K562 (cell line): Measurements from ENCODE around the gene TEX22. TPM values are rescaled to one million over a fixed set of nuclear protein-coding genes. Genes with fewer than 3 reads are reported as not detected.
A peak's percentile ranks its signal among the peaks of the same experiment; 100 is the strongest.

ENCODE experiments used
- ATAC-seq: fragments of 200-7000 bp; cut with Tn5 transposase; 3 replicates; pipeline ENCODE4 v1.9.1; 2020; ENCODE audit warnings: moderate library complexity
- BruUV-seq: library from RNA; stranded (reverse); fragments of 400-500 nt; replicated peaks from 2 replicates; lab custom pipeline; 2021; lab: Mats Ljungman, UMichigan
- CTCF ChIA-PET: fragments of 300-600 bp; formaldehyde crosslinking; extraction: SDS; loops from one replicate; lab custom pipeline; 2021; ENCODE audit warnings: low intra/inter-chr PET ratio; lab: Yijun Ruan, JAX
- POLR2A ChIA-PET: fragments of 300-600, 350-650 bp; sonication (Branson Sonifier 250); formaldehyde crosslinking; extraction: SDS; loops from one replicate; lab custom pipeline; 2021; ENCODE audit warnings: antibody characterized with exemption, inconsistent platforms; lab: Yijun Ruan, JAX
- DNase-seq, 4 experiments: peaks; one replicate each; pipeline versions ENCODE4 v3.0.0 to v3.0.0-alpha.2; 2011 to 2018; ENCODE audit warnings: low spot score in 3 of 4, mixed read lengths in 3 of 4; ENCODE audit errors: extremely low read depth in 1 of 4
- FAIRE-seq: peaks from 2 replicates; lab custom pipeline; 2011; peaks lifted over from hg19 to GRCh38; lab: Jason Lieb, UNC
- H2AFZ ChIP-seq: 2 replicates; pipeline ENCODE4 v1.6.0; 2011; ENCODE audit warnings: low read depth, low read length, control low read depth, inconsistent platforms
- H3K27ac ChIP-seq: fragments of 200-600 bp; 3 replicates; pipeline ENCODE4 v1.8.0; 2011; ENCODE audit warnings: low read depth, mild to moderate bottlenecking, control low read depth, inconsistent platforms, low read length, moderate library complexity, mixed read lengths; ENCODE audit errors: extremely low read depth
- H3K27me3 ChIP-seq, 2 experiments: fragments of 300-600 bp in 1 of 2; 2 replicates in 1 of 2; 3 replicates in 1 of 2; pipeline versions ENCODE4 v1.6.0 to v1.8.0; 2011; ENCODE audit warnings: inconsistent platforms in 2 of 2, low read length in 2 of 2, mild to moderate bottlenecking in 1 of 2, mixed read lengths in 1 of 2, moderate library complexity in 1 of 2; ENCODE audit not compliant: control insufficient read depth in 2 of 2, insufficient read depth in 2 of 2
- H3K36me3 ChIP-seq: fragments of 300-600 bp; 3 replicates; pipeline ENCODE4 v1.8.0; 2011; ENCODE audit warnings: mild to moderate bottlenecking, low read length, inconsistent platforms; ENCODE audit not compliant: control insufficient read depth, insufficient read depth
- H3K4me1 ChIP-seq, 2 experiments: fragments of 200-600 bp in 1 of 2; replicated peaks in 1 of 2; 2 replicates in 1 of 2; 3 replicates in 1 of 2; pipeline versions ENCODE4 v1.5.1 to v1.8.0; 2011; ENCODE audit warnings: inconsistent platforms in 2 of 2, low read length in 2 of 2, mild to moderate bottlenecking in 1 of 2, mixed read lengths in 1 of 2, moderate library complexity in 1 of 2; ENCODE audit not compliant: control insufficient read depth in 2 of 2, insufficient read depth in 2 of 2
- H3K4me2 ChIP-seq: 2 replicates; pipeline ENCODE4 v1.6.1; 2011; ENCODE audit warnings: low read length, control low read depth, inconsistent platforms, mixed read lengths; ENCODE audit not compliant: insufficient read depth
- H3K4me3 ChIP-seq: fragments of 200-600 bp; sonication (generic), shearing (Covaris generic); 2 replicates; pipeline ENCODE4 v1.5.1; 2016; ENCODE audit warnings: control low read depth, inconsistent platforms
- H3K79me2 ChIP-seq: fragments of 200-600 bp; 3 replicates; pipeline ENCODE4 v1.8.0; 2011; ENCODE audit warnings: low read length, inconsistent platforms; ENCODE audit not compliant: control insufficient read depth, insufficient read depth
- H3K9ac ChIP-seq, 2 experiments: 2 replicates each; pipeline versions ENCODE4 v1.6.0 to v1.6.1; 2011; ENCODE audit warnings: low read depth in 2 of 2, low read length in 2 of 2, control low read depth in 1 of 2, inconsistent platforms in 1 of 2, mild to moderate bottlenecking in 1 of 2, mixed read lengths in 1 of 2; ENCODE audit not compliant: insufficient read depth in 1 of 2
- H3K9me1 ChIP-seq: one replicate; pipeline ENCODE4 v1.6.0; 2011; ENCODE audit warnings: inconsistent platforms, mild to moderate bottlenecking, low read length, moderate library complexity; ENCODE audit not compliant: control insufficient read depth, insufficient read depth
- H3K9me3 ChIP-seq: replicated peaks from 2 replicates; pipeline ENCODE4 v1.5.1; 2011; ENCODE audit warnings: low read depth, low read length, inconsistent platforms; ENCODE audit not compliant: control insufficient read depth, insufficient read depth
- H4K20me1 ChIP-seq: replicated peaks from 2 replicates; pipeline ENCODE4 v1.6.1; 2011; ENCODE audit warnings: low read length, inconsistent platforms, mixed read lengths; ENCODE audit not compliant: control insufficient read depth, insufficient read depth
- ADNP ChIP-seq: fragments of 200-800 bp; sonication (Bioruptor generic); IDR thresholded peaks from 2 replicates; pipeline ENCODE4 v1.6.1; 2016; ENCODE audit warnings: missing genetic modification characterization, missing compliant biosample characterization
- DIDO1 ChIP-seq: fragments of 450-650 bp; IDR thresholded peaks from 2 replicates; pipeline ENCODE4 v1.6.1; 2016; ENCODE audit warnings: low read depth, missing biosample characterization, missing genetic modification characterization
- ZBTB12 ChIP-seq: fragments of 250-450 bp; sonication (Bioruptor Pico); IDR thresholded peaks from 2 replicates; pipeline ENCODE4 v1.4.0; 2020
- ZNF507 ChIP-seq: conservative IDR thresholded peaks from 2 replicates; pipeline ENCODE4 v1.6.1; 2017; ENCODE audit warnings: missing genetic modification characterization, missing compliant biosample characterization
- ZNF79 ChIP-seq: fragments of 250-450 bp; sonication (Bioruptor Pico); IDR thresholded peaks from 2 replicates; pipeline ENCODE4 v1.4.0; 2020; ENCODE audit warnings: low read depth, mild to moderate bottlenecking, moderate library complexity
- WGBS: fragments of 100-300 bp; shearing (Covaris generic); methylation state at CpG from one replicate; pipeline ENCODE4 v1.1.6; 2016; ENCODE audit warnings: low coverage, mixed read lengths; ENCODE audit not compliant: insufficient coverage; ENCODE audit errors: missing lambda C conversion rate; 5-methylcytosine and 5-hydroxymethylcytosine counted together
- in situ Hi-C: fragments of 300-500 bp; cut with MboI; formaldehyde crosslinking; loops from 4 replicates; pipeline ENCODE4 v1.15.0; 2018; ENCODE audit warnings: inconsistent platforms, mixed read lengths
- intact Hi-C: fragments of 100-400 bp; cut with micrococcal nuclease; formaldehyde crosslinking; loops from 2 replicates; pipeline ENCODE4 v1.14.2; 2022
- polyA plus RNA-seq, 8 experiments: library from polyadenylated mRNA; depleted of rRNA in 4 of 8; stranded (reverse) in 5 of 8; unstranded in 3 of 8; fragments of >200 nt; fragmentation: Nextera tagmentation in 2 of 8; fragmentation: Illumina TruSeq in 1 of 8; extraction: Ambion mirVana in 2 of 8; extraction: Trizol in 1 of 8; gene quantifications; 2 replicates each; pipeline versions ENCODE4 v1.2.1 to v1.2.3, GENCODE V29; 2011 to 2014; ENCODE audit warnings: inconsistent platforms in 1 of 8, missing spikeins in 1 of 8
- total RNA-seq, 7 experiments: library from RNA; depleted of rRNA in 6 of 7; stranded (reverse); fragments of >200 nt in 6 of 7; fragmentation: Illumina TruSeq in 2 of 7; extraction: Trizol in 2 of 7; gene quantifications; 2 replicates each; pipeline versions ENCODE4 v1.2.1 to v1.2.3, GENCODE V29; 2011 to 2021; ENCODE audit warnings: low replicate concordance in 1 of 7
- TF ChIP-seq, protein P1 (sequence below): sonication (generic); formaldehyde crosslinking; IDR thresholded peaks from 2 replicates; pipeline ENCODE4 v1.8.0; 2023; ENCODE audit warnings: missing genetic modification reagents, mild to moderate bottlenecking, borderline replicate concordance

The TEX22 gene
- total and polyA plus RNA-seq, 9 of the 15 experiments (the other 6 are each of a cell fraction or from before 2014, with no cell fraction given) = 0.04 to 1.7 (median 0.23) TPM; not detected in 2

DNA sequence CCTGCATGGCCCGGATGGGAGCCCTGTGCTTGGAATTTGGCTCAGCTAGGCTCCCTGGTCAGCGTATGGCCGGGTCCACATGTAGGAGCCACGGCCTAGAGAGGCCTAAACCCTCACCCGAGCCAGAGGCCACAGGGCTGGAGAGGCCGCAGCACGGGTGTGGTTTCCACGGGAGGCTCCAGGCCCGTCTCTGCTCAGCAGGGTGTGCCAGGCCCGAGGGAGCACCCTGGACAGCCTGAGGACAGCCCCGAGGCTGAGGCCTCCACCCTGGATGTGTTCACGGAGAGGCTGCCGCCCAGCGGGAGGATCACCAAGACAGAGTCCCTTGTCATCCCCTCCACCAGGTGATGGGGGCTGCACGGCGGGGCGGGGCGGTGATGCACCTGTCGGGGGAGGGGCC lies 17.6 kb upstream of the TEX22 start:
- TF ChIP-seq ZBTB12 (CRISPR knock-in tag) = no peak
- H3K4me3 ChIP-seq = no peak overlapping the region
- no peaks in the 10 kb centered on the region for H3K27me3 ChIP-seq
- intact Hi-C loops (no loop called here), in situ Hi-C loops (no loop called here)
- DNase-seq = no peak
- H3K9me1 ChIP-seq = no peaks in the 10 kb centered on the region
- FAIRE-seq = no peak
- H3K36me3 ChIP-seq = no peaks in the 10 kb centered on the region
- BruUV-seq = no TSS peak
- H3K4me1 ChIP-seq = peaks cover 8 to 34% of the 10 kb centered on the region in 2 experiments; a peak in 4 of 5 replicates
- no peaks in the 10 kb centered on the region for H3K79me2 ChIP-seq
- CTCF ChIA-PET = no interaction called here
- no peak overlapping the region for H2AFZ ChIP-seq
- no peaks in the 10 kb centered on the region for H3K9me3 ChIP-seq
- WGBS = 76% methylated on average over 8 of the region's 19 CpGs
- H3K9ac ChIP-seq = peak overlapping the region in 1 of 2 experiments; percentile 9; a peak in 2 of 4 replicates
- no peak overlapping the region for H3K27ac ChIP-seq
- ATAC-seq = no peak
- no peak overlapping the region for H3K4me2 ChIP-seq
- no peaks in the 10 kb centered on the region for H4K20me1 ChIP-seq
- POLR2A ChIA-PET = interaction anchor here (1.4 kb wide), 1 partner anchor 8 kb away, joined by 3 read pairs; no protein-coding TSS in a partner anchor

- no TSS peak for BruUV-seq
- H2AFZ ChIP-seq = no peak overlapping the region
- H3K4me3 ChIP-seq = no peak overlapping the region
- FAIRE-seq (no peak), ATAC-seq (no peak), DNase-seq (no peak)
- H4K20me1 ChIP-seq = no peaks in the 10 kb centered on the region; the same call in 1 of the 2 replicates
- H3K27me3 ChIP-seq = no peaks in the 10 kb centered on the region
- POLR2A ChIA-PET = interaction anchor here (1.4 kb wide), 1 partner anchor 9 kb away, joined by 3 read pairs; no protein-coding TSS in a partner anchor
- H3K79me2 ChIP-seq = no peaks in the 10 kb centered on the region
- H3K9ac ChIP-seq = no peak overlapping the region
- WGBS = 57% methylated on average over 17 of the region's 27 CpGs
- H3K9me1 ChIP-seq = no peaks in the 10 kb centered on the region
- no peaks in the 10 kb centered on the region for H3K9me3 ChIP-seq
- H3K27ac ChIP-seq = no peak overlapping the region
- in situ Hi-C loops = no loop called here
- H3K4me1 ChIP-seq = peaks cover 8 to 28% of the 10 kb centered on the region in 2 experiments; a peak in 4 of 5 replicates
- no peaks in the 10 kb centered on the region for H3K36me3 ChIP-seq
- no peak overlapping the region for H3K4me2 ChIP-seq
- CTCF ChIA-PET = no interaction called here
- intact Hi-C loops = no loop called here
- TF ChIP-seq DIDO1 (tag) (no peak), ZNF507 (no peak), ADNP (tag) (no peak), ZNF79 (no peak)
- TF ChIP-seq, protein P1, sequence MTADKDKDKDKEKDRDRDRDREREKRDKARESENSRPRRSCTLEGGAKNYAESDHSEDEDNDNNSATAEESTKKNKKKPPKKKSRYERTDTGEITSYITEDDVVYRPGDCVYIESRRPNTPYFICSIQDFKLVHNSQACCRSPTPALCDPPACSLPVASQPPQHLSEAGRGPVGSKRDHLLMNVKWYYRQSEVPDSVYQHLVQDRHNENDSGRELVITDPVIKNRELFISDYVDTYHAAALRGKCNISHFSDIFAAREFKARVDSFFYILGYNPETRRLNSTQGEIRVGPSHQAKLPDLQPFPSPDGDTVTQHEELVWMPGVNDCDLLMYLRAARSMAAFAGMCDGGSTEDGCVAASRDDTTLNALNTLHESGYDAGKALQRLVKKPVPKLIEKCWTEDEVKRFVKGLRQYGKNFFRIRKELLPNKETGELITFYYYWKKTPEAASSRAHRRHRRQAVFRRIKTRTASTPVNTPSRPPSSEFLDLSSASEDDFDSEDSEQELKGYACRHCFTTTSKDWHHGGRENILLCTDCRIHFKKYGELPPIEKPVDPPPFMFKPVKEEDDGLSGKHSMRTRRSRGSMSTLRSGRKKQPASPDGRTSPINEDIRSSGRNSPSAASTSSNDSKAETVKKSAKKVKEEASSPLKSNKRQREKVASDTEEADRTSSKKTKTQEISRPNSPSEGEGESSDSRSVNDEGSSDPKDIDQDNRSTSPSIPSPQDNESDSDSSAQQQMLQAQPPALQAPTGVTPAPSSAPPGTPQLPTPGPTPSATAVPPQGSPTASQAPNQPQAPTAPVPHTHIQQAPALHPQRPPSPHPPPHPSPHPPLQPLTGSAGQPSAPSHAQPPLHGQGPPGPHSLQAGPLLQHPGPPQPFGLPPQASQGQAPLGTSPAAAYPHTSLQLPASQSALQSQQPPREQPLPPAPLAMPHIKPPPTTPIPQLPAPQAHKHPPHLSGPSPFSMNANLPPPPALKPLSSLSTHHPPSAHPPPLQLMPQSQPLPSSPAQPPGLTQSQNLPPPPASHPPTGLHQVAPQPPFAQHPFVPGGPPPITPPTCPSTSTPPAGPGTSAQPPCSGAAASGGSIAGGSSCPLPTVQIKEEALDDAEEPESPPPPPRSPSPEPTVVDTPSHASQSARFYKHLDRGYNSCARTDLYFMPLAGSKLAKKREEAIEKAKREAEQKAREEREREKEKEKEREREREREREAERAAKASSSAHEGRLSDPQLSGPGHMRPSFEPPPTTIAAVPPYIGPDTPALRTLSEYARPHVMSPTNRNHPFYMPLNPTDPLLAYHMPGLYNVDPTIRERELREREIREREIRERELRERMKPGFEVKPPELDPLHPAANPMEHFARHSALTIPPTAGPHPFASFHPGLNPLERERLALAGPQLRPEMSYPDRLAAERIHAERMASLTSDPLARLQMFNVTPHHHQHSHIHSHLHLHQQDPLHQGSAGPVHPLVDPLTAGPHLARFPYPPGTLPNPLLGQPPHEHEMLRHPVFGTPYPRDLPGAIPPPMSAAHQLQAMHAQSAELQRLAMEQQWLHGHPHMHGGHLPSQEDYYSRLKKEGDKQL (CRISPR knock-in tag) = no peak
Observed at GRCh38 chr14:105381446-105382342, 16.6 kb upstream of the TEX22 start.
